ENCODE measurements around the gene OR5W2.
"Not testable (repeated sequence)": the region's sequence is repeated elsewhere in the genome, so short reads cannot be mapped to it uniquely, and the experiment has no call there.

OR5W2 gene

DNA sequence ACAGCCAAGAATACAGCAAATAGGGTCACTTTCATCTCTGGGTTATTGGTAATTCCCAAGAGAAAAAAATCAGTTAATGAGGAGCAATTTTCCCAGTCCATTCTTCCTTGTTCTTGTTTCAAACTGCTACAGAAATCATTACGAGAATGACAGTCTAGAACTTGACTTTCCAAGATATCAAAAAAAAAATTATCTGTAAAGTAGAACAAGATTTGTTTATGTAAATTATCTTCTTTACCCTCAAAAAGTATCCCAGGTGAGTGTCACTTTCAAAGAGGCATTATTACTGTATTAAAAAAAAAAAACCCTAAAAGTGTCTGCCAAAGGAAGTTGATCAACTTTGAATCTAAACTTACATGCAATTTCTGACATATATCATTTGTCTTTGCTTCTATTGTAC is at the start of gene OR5W2:
Gene OR5W2 (minus strand): TSS at position 101 of the 400 bp plus-strand sequence. CDS start 0 bp downstream, at position 101.
- H3K4me3 ChIP-seq (ENCODE audit: low read depth, low read length): no peak within 1 kb of the TSS

DNA sequence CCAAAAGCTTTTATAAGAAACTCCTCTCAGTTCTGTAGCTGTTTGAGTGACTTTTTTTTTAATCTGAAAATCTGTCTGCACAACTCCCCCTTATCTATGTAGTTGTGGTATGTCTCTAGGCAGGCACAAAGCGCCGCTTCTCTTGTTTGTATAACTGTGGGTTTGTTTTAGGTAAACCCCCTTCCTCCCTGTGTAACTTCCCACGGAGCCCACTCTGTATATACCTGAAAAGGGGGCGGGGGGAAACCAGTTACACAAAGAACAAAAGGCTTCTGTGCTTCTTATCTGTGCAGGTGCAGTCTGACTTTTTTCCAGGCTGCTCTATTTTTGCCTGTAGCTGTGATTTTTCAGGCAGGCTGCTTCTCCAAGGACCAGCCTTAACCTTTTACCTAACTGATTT is 42.1 kb upstream of the OR5W2 start:
- no peak overlapping the region for H3K4me3 ChIP-seq (ENCODE audit: low read depth, low read length)

DNA sequence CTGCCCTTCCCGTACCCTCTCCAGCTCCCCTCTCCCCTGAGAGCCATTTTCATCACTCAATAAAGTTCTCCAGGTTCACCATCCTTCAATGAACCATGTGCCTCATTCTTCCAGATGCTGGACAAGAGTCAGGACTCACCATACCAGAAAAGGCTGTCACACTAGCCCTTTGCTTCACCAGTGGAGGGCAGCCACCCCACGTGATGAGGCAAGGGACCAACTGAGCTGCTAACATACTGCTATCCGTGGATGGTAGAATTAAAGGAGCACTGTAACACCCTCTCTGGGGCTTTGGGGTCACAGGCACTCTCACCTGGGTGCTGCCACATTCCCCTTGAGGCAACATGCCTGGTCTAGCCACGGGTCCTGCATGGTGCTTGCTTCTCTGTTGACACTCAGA is 34.9 kb upstream of the OR5W2 start:
- H3K4me3 ChIP-seq (ENCODE audit: low read depth, low read length): no peak overlapping the region

DNA sequence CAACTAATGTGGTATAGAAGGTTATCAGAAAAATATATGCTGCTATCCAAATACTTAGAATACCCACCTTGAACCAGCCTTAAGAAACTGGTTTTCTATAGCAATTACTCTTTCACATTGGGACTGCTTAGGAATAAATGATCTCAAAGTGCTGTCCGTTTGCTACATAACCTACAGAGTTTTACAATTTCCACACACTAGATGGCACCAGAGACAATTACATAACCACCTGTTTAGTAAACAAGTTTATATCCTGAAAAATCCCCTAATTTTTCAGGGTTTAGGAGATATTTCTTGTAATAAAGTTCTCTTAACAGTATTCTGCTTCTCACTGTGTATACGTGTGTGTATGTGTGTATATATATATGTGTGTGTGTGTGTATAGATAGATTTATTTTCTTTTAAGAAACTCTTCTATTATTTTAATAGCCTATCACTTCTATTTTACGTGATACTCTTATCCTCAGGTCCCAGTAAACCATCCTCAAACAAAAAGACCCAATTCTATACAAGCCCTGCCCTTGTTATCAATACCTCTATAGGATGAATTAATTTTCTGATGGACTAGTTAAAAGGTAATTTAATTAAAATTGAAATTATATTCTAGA is 28.5 kb upstream of the OR5W2 start:
- no peak overlapping the region for H3K4me3 ChIP-seq (ENCODE audit: low read depth, low read length)

DNA sequence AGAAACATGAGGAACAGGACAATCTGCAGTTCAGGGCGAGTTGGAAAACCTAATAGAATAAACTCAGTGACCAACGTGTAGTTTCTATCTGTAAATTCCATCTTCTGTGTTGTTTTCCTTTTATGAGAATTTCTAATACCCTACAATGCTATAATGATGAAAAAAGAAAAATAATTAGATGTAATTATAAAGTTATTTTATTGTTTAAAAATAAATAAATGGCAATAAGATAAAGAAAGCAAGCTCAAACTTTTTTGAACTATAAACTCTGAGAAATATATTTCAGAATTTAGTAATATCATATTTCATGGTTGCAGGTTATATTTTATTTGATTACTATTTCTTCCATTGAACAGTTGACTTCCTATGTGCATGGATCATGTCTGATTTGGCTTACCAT is 21.9 kb upstream of the OR5W2 start, which contains the start of gene OR5I1:
Gene OR5I1 (minus strand): TSS at position 101 of the 400 bp plus-strand sequence. CDS start 0 bp downstream, at position 101.
- H3K4me3 ChIP-seq (ENCODE audit: low read depth, low read length): no peak within 1 kb of the TSS

DNA sequence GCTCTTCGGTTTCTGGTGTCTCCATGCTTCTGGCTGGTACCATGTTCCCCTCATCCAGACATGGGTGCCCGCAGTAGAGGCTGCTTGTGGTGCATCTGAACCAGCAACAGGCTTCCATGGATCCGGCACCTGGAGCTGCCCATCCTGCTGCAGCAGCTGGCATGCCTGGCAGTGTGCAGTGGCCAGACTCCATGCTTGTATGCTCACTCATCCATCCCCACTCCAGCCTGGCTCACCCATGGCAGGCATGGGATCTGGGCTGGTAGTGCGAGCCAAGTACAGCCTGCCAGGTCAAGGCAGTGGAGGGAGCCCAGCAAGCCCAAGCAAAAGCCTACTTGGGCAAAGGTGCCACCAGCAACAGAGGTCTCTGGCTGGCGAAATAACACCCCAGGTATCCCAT is 6.2 kb upstream of the OR5W2 start:
- no peak overlapping the region for H3K4me3 ChIP-seq (ENCODE audit: low read depth, low read length)

DNA sequence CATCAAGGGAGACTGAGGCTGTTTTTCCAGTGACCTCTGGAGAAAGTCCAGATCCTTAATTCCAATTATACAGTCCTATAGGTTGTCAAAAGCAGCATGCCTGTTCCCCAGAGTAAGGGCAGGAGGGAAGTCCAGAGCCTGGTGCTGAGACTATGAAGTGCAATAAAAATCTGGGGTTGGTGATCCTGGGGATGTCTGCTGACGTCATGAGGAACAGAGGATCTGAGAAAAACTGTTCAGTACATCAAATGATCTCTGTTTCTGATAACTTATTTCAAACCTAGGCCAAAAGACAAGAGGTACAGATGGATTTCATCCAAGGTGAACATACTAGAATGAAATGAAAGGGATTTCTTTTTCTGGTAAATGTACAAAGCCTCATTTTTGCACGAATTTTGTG is 12.1 kb downstream of the OR5W2 start:
- H3K4me3 ChIP-seq (ENCODE audit: low read depth, low read length): no peak overlapping the region

DNA sequence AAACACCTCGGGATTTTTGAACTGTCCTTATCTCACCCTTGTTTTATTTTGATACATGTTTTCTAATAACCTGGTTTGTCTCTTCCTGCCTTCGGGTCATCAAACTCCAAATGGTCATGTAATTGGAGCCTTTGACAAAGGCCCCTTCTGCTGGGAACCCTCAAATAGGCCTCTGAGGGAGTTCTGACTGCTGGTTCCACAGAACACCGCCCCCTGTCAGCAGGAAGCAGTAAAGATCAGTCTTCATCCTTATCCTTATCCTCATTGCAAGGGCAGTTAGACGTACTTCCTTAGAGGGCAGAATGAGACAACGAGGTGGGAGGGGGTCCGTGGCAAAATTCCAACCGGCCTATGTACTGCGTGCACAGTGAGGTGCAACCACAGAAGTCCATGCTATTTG is 19.2 kb downstream of the OR5W2 start:
- H3K4me3 ChIP-seq (ENCODE audit: low read depth, low read length): no peak overlapping the region

DNA sequence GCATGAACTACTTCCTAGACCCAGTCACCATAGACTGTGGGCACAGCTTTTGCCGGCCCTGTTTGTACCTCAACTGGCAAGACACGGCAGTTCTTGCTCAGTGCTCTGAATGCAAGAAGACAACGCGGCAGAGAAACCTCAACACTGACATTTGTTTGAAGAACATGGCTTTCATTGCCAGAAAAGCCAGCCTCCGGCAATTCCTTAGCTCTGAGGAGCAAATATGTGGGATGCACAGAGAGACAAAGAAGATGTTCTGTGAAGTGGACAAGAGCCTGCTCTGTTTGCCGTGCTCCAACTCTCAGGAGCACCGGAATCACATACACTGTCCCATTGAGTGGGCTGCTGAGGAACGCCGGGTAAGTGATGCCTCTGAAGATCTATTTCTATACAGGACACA is 28.9 kb downstream of the OR5W2 start:
- H3K4me3 ChIP-seq (ENCODE audit: low read depth, low read length): not testable (repeated sequence)

DNA sequence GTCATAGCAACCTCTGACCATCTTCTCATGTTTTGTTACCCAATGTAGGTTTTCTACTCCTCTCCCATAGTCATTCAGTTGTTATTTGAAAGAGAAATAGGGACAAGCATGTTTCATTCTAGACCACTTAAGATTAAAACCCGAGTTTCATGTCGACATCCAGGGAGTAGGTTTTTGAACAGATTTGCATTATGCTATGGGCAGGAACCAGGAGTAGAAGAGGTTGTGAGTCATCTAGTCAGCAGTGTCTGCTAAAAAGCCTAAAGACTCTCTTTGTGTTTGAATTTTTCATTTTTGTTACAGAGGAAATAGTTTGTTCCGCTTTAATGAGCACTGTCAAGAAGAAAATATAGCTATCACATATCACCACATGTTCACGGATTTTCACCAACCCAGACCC is 29.4 kb downstream of the OR5W2 start:
- not testable (repeated sequence) for H3K4me3 ChIP-seq (ENCODE audit: low read depth, low read length)

DNA sequence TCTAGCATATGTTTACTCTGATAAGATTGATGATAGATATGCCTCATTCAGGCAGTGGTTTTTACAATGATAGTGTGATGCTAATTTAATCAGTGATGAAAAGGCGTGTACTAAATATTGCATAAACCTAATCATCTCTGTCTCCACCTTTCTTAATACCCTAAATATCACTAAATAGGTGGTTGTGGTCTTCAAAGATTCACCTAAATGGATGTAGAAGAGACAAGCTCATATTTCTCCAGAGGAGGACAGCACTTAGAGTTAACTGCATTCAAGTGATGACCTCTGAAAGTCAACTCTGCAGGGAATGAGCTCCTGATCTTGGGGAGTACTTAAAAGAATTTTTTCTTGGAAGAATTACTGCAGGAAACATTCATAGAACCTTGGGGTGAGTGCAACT is 31.4 kb downstream of the OR5W2 start, which contains the start of gene TRIM51:
Gene TRIM51 (plus strand): TSS at position 301 of the 400 bp plus-strand sequence. CDS start 2,132 bp downstream, outside the sequence.
- not testable (repeated sequence) for H3K4me3 ChIP-seq (ENCODE audit: low read depth, low read length)

DNA sequence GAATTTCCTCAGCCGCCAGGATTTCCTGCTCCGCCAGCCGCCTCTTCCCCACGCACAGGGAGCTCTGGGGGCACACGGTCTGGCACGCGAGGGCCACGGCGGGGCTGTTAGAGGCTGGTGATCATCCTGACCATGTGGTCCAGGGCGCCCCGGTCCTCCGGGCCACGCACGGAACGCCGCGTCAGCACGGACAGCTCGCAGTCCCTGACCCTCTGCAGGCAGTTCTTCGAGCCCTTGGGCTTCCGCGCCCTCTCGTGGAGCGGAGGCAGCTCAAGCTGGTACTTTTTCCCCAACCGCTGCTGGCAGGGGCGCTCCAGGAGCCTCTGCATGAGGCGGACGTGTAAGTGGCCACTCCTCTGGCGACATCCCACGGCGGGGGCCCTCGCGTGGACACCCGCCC is 41.2 kb downstream of the OR5W2 start:
- H3K4me3 ChIP-seq (ENCODE audit: low read depth, low read length): not testable (repeated sequence)

DNA sequence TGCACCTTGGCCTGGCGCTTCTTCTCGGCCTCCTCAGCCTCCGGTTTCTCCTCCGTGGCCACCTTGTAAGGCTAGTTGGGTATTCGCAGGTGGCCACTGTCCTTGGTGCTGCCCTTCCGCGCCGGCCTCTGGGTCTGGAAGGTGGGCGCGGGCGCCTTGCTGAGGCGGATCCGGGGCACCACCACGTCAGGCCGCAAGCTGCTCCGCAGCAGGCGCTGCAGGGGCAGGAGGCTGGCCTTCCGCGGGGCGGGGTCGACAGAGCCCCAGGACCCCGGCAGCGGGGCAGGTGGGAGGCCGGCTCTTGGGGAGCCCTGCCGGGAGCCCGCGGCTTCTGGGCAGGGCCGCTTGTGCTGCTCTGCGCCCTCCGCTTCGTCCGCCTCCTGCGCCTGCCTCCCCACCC is 41.7 kb downstream of the OR5W2 start:
- H3K4me3 ChIP-seq (ENCODE audit: low read depth, low read length): not testable (repeated sequence)

DNA sequence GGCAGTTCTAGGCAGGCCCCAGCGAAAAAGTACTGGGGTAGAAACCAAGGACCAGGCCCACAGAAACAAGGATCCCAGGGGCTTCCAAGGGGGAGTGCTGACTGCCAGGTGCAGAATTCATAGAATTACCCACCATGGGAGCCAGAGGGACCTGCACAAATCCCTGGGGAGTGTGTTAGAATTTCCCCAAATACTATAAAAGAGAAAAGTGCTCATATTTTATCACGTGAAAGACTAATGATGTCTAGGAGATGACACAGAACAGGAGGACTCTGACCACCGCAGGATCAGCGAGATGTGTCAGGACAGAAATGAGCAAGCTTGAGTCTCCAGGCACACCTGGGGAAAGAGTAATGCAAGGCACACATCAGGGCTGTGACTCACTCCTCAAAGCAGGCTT is 47.0 kb downstream of the OR5W2 start:
- H3K4me3 ChIP-seq (ENCODE audit: low read depth, low read length): not testable (repeated sequence)
